GM23338 (cell line): ENCODE measurements around the gene PARP1. TPM values are rescaled to one million over a fixed set of nuclear protein-coding genes. Genes with fewer than 3 reads are reported as not detected.

ENCODE experiments used
- ATAC-seq: fragments of 200-7000 bp; cut with Tn5 transposase; 3 replicates; pipeline ENCODE4 v1.9.1; 2020
- DNase-seq: peaks from one replicate; pipeline ENCODE4 v3.0.0-alpha.2; 2015; ENCODE audit warnings: low spot score
- H2AFZ ChIP-seq: fragments of 200-600 bp; sonication (generic); 2 replicates; pipeline ENCODE4 v1.8.0; 2016; ENCODE audit warnings: antibody characterized with exemption, mild to moderate bottlenecking, moderate library complexity
- H3F3A ChIP-seq: fragments of 200-600 bp; sonication (generic); replicated peaks from 2 replicates; pipeline ENCODE4 v1.8.0; 2017; ENCODE audit warnings: antibody characterized with exemption, mixed run types, low read depth
- H3K27ac ChIP-seq: fragments of 200-600 bp; sonication (generic); 2 replicates; pipeline ENCODE4 v1.6.1; 2016; ENCODE audit warnings: low read depth
- H3K27me3 ChIP-seq: fragments of 200-600 bp; sonication (generic); 2 replicates; pipeline ENCODE4 v1.8.0; 2016; ENCODE audit warnings: mild to moderate bottlenecking, mixed run types, moderate library complexity; ENCODE audit not compliant: insufficient read depth
- H3K36me3 ChIP-seq: fragments of 200-600 bp; sonication (generic); 2 replicates; pipeline ENCODE4 v1.8.0; 2016; ENCODE audit warnings: mild to moderate bottlenecking; ENCODE audit not compliant: insufficient read depth
- H3K4me1 ChIP-seq: fragments of 200-600 bp; sonication (generic); 2 replicates; pipeline ENCODE4 v1.8.0; 2016; ENCODE audit warnings: mild to moderate bottlenecking, moderate library complexity; ENCODE audit not compliant: insufficient read depth
- H3K4me2 ChIP-seq: fragments of 200-600 bp; sonication (generic); 2 replicates; pipeline ENCODE4 v1.7.1; 2017; ENCODE audit warnings: mixed run types
- H3K4me3 ChIP-seq: fragments of 200-600 bp; sonication (generic); 2 replicates; pipeline ENCODE4 v1.6.1; 2016; ENCODE audit warnings: mixed run types
- H3K79me2 ChIP-seq: fragments of 200-600 bp; sonication (generic); replicated peaks from 2 replicates; pipeline ENCODE4 v1.8.0; 2017; ENCODE audit warnings: mild to moderate bottlenecking; ENCODE audit not compliant: insufficient read depth
- H3K9me2 ChIP-seq: fragments of 200-600 bp; sonication (generic); 2 replicates; pipeline ENCODE4 v1.8.0; 2017; ENCODE audit not compliant: insufficient read depth
- H4K20me1 ChIP-seq: fragments of 200-600 bp; sonication (generic); replicated peaks from 2 replicates; pipeline ENCODE4 v1.8.0; 2017; ENCODE audit warnings: mild to moderate bottlenecking; ENCODE audit not compliant: insufficient read depth
- H3K27ac Mint-ChIP-seq: 2 replicates; pipeline ENCODE4 v1.8.0; 2020; ENCODE audit warnings: inconsistent platforms, mild to moderate bottlenecking, moderate library complexity, mixed read lengths
- H3K27me3 Mint-ChIP-seq: 3 replicates; pipeline ENCODE4 v1.8.0; 2022; ENCODE audit warnings: low read depth, mild to moderate bottlenecking, moderate library complexity, mixed read lengths, inconsistent platforms; ENCODE audit not compliant: insufficient read depth, poor library complexity
- H3K36me3 Mint-ChIP-seq: 3 replicates; pipeline ENCODE4 v1.8.0; 2021; ENCODE audit warnings: low read depth, mild to moderate bottlenecking, inconsistent platforms, moderate library complexity, mixed read lengths
- H3K4me1 Mint-ChIP-seq: 3 replicates; pipeline ENCODE4 v1.8.0; 2020; ENCODE audit warnings: mild to moderate bottlenecking, inconsistent platforms, mixed read lengths
- H3K4me3 Mint-ChIP-seq: 3 replicates; pipeline ENCODE4 v1.8.0; 2021; ENCODE audit warnings: moderate library complexity, mild to moderate bottlenecking, inconsistent platforms, mixed read lengths
- H3K9me3 Mint-ChIP-seq: 3 replicates; pipeline ENCODE4 v1.8.0; 2020; ENCODE audit warnings: moderate library complexity, mild to moderate bottlenecking, inconsistent platforms, mixed read lengths
- CREB1 ChIP-seq: fragments of 250-450 bp; sonication (Bioruptor Pico); IDR thresholded peaks from 2 replicates; pipeline ENCODE4 v1.5.0; 2020; ENCODE audit warnings: low read depth, mild to moderate bottlenecking, moderate library complexity
- REST ChIP-seq: IDR thresholded peaks from one replicate; pipeline ENCODE4 v1.6.1; 2018; ENCODE audit warnings: antibody characterized with exemption; ENCODE audit not compliant: unreplicated experiment
- ZNF331 ChIP-seq: fragments of 250-450 bp; sonication (Bioruptor Pico); IDR thresholded peaks from 2 replicates; pipeline ENCODE4 v1.5.0; 2020; ENCODE audit warnings: low read depth, mild to moderate bottlenecking, moderate library complexity
- ZNF462 ChIP-seq: fragments of 250-450 bp; sonication (Bioruptor Pico); IDR thresholded peaks from 2 replicates; pipeline ENCODE4 v1.5.0; 2020; ENCODE audit warnings: mild to moderate bottlenecking, moderate library complexity
- polyA plus RNA-seq: library from polyadenylated mRNA; unstranded; fragments of >200 nt; fragmentation: Nextera tagmentation; extraction: Ambion mirVana; gene quantifications from 2 replicates; pipeline ENCODE4 v1.2.1, GENCODE V29; 2016
- total RNA-seq: library from RNA; depleted of rRNA; stranded (reverse); fragments of >200 nt; shearing (Covaris generic); gene quantifications from 2 replicates; pipeline ENCODE4 v1.2.3, GENCODE V29; 2014
- TF ChIP-seq, protein P1 (sequence below): IDR thresholded peaks from 2 replicates; pipeline ENCODE4 v1.6.1; 2016; ENCODE audit warnings: antibody characterized with exemption

Gene PARP1
- total and polyA plus RNA-seq, 2 experiments from 2014 or later, result 877 to 1,082 TPM

GRCh38 chr1:226410958-226411357 lies 3.1 kb upstream of the PARP1 start:
- Histone ChIP-seq H3K27ac (no peak overlapping the region), H3K4me1 (peaks cover 8% of the 10 kb centered on the region), H3K36me3 (no peaks in the 10 kb centered on the region), H3K79me2 (peaks cover 19% of the 10 kb centered on the region), H3K4me2 (no peak overlapping the region), H4K20me1 (no peaks in the 10 kb centered on the region), H2AFZ (no peak overlapping the region), H3F3A (peaks cover 4% of the 10 kb centered on the region; the same call in 1 of the 2 replicates), H3K9me2 (no peaks in the 10 kb centered on the region), H3K27me3 (no peaks in the 10 kb centered on the region), H3K4me3 (no peak overlapping the region)
- no peak for DNase-seq
- TF ChIP-seq, protein P1, sequence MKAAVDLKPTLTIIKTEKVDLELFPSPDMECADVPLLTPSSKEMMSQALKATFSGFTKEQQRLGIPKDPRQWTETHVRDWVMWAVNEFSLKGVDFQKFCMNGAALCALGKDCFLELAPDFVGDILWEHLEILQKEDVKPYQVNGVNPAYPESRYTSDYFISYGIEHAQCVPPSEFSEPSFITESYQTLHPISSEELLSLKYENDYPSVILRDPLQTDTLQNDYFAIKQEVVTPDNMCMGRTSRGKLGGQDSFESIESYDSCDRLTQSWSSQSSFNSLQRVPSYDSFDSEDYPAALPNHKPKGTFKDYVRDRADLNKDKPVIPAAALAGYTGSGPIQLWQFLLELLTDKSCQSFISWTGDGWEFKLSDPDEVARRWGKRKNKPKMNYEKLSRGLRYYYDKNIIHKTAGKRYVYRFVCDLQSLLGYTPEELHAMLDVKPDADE, result no peak
- TF ChIP-seq CREB1 (CRISPR knock-in tag) (no peak), ZNF462 (CRISPR knock-in tag) (no peak), REST (no peak), ZNF331 (CRISPR knock-in tag) (no peak)
- Mint-ChIP-seq H3K27ac (no peak overlapping the region), H3K36me3 (peaks cover 8% of the 10 kb centered on the region), H3K9me3 (peaks cover 2% of the 10 kb centered on the region; the same call in 1 of the 3 replicates), H3K27me3 (peaks cover 4% of the 10 kb centered on the region), H3K4me1 (peaks cover 5% of the 10 kb centered on the region), H3K4me3 (no peak overlapping the region)
- ATAC-seq, result no peak
